Fibroblast of mammary gland (primary cell): Measurements from ENCODE around the gene GPR39.

ENCODE experiments used
- DNase-seq: peaks from one replicate; pipeline ENCODE4 v3.0.0-alpha.2; 2010; ENCODE audit warnings: low read depth
- H3K4me3 ChIP-seq: 2 replicates; pipeline ENCODE4 v1.5.1; 2011; ENCODE audit warnings: low read depth, mild to moderate bottlenecking, low read length, moderate library complexity; ENCODE audit not compliant: control insufficient read depth
- TF ChIP-seq, protein P1 (sequence below): conservative IDR thresholded peaks from 2 replicates; pipeline ENCODE4 v1.5.1; 2011; ENCODE audit warnings: low read depth, low read length, inconsistent platforms; ENCODE audit not compliant: control insufficient read depth, insufficient read depth

The GPR39 gene

GRCh38 chr2:132560562-132560961, 144.0 kb downstream of the GPR39 start:
- TF ChIP-seq, protein P1, sequence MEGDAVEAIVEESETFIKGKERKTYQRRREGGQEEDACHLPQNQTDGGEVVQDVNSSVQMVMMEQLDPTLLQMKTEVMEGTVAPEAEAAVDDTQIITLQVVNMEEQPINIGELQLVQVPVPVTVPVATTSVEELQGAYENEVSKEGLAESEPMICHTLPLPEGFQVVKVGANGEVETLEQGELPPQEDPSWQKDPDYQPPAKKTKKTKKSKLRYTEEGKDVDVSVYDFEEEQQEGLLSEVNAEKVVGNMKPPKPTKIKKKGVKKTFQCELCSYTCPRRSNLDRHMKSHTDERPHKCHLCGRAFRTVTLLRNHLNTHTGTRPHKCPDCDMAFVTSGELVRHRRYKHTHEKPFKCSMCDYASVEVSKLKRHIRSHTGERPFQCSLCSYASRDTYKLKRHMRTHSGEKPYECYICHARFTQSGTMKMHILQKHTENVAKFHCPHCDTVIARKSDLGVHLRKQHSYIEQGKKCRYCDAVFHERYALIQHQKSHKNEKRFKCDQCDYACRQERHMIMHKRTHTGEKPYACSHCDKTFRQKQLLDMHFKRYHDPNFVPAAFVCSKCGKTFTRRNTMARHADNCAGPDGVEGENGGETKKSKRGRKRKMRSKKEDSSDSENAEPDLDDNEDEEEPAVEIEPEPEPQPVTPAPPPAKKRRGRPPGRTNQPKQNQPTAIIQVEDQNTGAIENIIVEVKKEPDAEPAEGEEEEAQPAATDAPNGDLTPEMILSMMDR: no peak
- no peak for DNase-seq
- H3K4me3 ChIP-seq: no peak overlapping the region

DNA sequence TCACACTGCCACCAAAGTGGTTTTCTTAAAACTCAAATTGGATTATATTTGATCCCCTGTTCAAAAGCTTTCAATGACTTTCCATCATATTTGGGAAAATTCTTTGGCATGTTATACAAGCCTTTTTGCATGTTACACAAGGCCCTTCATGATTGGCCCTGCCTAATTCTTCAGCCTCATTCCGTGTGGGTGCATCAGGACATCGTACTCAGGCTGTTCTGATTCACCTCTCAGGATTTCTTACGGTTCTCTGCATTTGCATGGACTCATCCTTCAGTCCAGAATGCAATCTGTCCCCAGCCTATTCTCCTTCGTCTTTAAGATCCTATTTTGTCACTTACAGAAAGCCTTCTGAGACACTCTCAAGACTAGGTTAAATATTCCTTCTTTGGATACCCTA, 145.6 kb downstream of the GPR39 start:
- TF ChIP-seq, protein P1: no peak
- no peak overlapping the region for H3K4me3 ChIP-seq
- no peak for DNase-seq

DNA sequence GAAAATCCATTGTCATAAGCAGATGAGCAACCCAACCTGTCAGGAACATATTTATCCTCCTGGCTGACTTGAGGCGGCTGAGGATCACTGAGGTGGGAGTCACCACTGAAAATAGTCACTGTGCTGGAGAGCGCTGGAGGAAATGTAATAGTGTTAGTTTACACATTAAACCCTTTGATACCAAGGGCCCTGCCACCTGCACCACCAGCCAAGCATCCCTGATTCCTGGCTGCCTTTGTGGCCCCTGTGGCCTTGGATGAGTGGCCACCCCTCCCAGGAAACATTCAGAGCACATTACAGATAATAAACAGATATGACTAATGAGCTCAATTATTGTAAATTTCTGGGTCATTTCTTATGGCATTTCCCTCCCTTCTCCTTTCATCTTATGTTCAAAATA, 147.5 kb downstream of the GPR39 start:
- DNase-seq: no peak
- TF ChIP-seq, protein P1: no peak
- H3K4me3 ChIP-seq: no peak overlapping the region

- DNase-seq: no peak
- TF ChIP-seq, protein P1: no peak
- no peak overlapping the region for H3K4me3 ChIP-seq
Measured at GRCh38 chr2:132566379-132566778, 149.8 kb downstream of the GPR39 start.

DNA sequence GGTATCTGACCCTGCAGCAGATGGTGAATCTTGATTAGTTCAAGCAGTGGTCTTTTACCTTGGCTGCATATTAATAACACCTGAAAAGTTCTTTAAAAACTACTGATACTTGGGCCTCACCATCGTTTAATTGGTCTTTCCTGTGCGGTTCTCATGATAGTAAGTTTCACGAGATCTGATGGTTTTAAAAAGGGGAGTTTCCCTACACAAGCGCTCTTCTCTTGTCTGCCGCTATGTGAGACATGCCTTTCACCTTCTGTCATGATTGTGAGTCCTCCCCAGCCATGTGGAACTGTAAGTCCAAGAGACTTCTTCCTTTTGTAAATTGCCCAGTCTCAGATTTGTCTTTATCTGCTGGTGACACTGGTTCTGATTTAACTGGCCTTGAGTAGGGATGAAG, 151.1 kb downstream of the GPR39 start:
- DNase-seq: no peak
- TF ChIP-seq, protein P1: no peak
- H3K4me3 ChIP-seq: no peak overlapping the region

DNA sequence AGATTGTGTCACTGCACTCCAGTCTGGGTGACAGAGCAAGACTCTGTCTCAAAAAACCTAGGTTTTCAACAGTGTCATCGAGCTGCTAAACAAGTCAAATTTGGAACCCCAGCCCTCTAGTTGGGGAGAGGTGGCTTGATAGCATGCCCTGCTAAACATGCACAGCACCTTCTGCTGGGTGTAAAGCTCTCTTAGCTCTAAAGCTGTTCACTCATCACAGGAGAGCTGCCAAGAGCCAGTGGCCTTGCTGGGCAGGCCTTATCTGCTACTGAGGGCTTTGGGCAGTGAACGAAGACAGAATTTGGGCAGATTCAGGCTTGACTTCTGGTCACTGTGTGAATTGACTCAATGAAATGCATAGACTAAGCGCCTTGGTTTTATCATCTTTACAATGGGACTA, 152.1 kb downstream of the GPR39 start:
- H3K4me3 ChIP-seq: no peak overlapping the region
- TF ChIP-seq, protein P1: no peak
- DNase-seq: no peak

GRCh38 chr2:132573444-132574007, 156.9 kb downstream of the GPR39 start:
- no peak for DNase-seq
- TF ChIP-seq, protein P1: no peak
- no peak overlapping the region for H3K4me3 ChIP-seq
